ENCODE data around the gene IL1RAP. TPM values are rescaled to one million over a fixed set of nuclear protein-coding genes. Genes with fewer than 3 reads are reported as not detected.

The IL1RAP gene
- total RNA-seq, 1 donor from 2014 or later = 7.7 TPM

DNA sequence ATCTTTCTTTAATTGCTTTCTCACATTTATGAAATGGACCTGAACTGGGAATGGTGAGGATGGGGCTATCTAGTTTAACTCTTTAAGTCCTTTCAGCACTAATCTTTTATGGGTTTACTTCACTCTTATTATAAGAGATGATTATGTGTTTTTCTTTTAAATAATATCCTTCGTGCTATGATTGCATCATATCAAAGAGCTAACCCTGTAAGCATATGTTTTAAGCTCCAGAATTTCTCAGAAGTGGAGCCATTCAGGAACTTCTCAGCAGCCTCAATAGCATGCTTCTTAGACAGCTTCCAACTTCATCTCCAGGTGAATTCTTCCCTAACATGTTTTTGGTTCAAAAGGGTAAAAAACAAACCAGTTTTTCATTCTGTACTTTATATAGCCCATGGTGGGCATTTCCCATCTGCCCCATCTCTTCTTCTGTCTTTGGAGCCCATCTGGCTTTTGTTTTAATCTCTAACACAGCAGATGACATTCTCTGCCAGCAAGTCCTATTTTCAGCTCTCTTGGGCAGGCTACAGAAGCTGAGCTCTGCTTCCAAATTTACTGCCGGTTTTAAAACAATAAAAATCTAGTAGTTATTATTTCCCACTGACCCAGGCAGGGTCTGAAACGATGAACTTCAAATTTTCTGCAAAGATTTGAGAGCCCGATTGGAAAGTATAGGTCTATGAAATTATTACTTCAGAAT, 26.8 kb upstream of the IL1RAP start:
- no peak for DNase-seq (ENCODE audit: low read depth)
- no peak overlapping the region for H3K4me3 ChIP-seq (ENCODE audit: low read depth, low read length)
- TF ChIP-seq, protein P1, sequence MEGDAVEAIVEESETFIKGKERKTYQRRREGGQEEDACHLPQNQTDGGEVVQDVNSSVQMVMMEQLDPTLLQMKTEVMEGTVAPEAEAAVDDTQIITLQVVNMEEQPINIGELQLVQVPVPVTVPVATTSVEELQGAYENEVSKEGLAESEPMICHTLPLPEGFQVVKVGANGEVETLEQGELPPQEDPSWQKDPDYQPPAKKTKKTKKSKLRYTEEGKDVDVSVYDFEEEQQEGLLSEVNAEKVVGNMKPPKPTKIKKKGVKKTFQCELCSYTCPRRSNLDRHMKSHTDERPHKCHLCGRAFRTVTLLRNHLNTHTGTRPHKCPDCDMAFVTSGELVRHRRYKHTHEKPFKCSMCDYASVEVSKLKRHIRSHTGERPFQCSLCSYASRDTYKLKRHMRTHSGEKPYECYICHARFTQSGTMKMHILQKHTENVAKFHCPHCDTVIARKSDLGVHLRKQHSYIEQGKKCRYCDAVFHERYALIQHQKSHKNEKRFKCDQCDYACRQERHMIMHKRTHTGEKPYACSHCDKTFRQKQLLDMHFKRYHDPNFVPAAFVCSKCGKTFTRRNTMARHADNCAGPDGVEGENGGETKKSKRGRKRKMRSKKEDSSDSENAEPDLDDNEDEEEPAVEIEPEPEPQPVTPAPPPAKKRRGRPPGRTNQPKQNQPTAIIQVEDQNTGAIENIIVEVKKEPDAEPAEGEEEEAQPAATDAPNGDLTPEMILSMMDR (conservative IDR thresholded peaks at IDR 0.05; ENCODE audit: low read depth, low read length) = no peak

DNA sequence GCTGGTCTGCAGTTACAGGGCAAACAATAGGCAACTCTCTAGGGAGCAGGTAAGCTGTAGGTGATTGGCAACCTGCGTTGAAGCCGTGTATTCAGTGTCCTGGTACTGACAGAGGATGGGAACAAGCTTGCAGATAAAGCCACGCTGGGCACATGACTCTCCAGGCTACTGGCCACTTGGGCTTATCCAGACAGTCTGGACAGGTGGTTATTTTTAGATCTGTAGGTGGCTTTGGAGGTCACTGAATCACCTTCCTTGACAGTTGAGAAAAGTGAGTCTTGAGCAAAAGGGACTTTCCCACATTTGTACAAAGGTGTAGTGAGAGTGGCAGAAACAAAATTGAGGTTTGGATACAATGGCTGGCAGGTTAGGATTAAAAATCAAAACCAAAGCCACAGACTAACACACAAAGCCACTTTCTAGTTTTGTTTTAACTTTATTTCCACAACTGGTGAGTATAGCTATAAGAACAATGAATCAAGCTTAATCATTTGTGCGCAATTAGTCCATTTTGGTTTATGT, 22.3 kb upstream of the IL1RAP start:
- H3K4me3 ChIP-seq (ENCODE audit: low read depth, low read length) = no peak overlapping the region
- DNase-seq (ENCODE audit: low read depth) = no peak
- TF ChIP-seq, protein P1 (conservative IDR thresholded peaks at IDR 0.05; ENCODE audit: low read depth, low read length) = no peak

DNA sequence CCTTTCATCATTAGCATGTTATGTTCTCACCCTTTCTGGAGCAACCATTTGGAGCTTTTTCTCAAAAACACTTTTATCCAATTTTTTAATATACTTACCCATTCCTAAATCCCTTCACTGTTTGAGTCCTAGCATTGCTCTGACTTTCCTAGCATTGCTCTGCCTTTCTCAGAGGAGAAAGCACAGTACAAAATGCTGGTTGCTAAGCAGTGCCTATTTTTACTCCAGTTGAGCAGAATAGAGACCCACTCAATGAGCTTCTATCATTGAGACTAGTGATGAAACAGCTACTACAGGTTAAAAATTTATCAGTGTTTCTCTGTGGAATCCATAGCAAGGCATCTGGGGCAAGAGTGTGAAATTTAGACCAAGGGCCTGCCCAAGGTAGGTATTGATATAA, 21.8 kb upstream of the IL1RAP start:
- DNase-seq (ENCODE audit: low read depth) = no peak
- TF ChIP-seq, protein P1 (conservative IDR thresholded peaks at IDR 0.05; ENCODE audit: low read depth, low read length) = no peak
- H3K4me3 ChIP-seq (ENCODE audit: low read depth, low read length) = no peak overlapping the region

DNA sequence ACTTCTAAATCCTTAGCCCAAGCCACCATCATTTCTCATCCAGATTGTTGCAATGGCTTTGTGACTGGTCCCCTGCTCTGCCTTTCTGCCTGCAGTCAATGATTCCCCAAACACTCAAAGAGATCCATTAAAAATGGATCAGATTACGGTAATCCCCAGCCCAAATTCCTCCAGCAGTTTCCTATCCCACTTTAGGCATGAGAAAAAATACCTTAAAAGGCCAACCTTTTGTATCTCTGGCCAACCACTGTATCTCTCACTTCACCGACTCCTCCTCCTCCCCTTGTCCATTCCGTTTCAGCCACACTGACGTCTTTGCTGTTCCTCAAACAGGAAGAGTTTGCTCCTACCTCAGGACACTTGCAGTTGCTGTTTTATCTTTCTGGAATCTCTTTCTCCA, 20.9 kb upstream of the IL1RAP start:
- no peak overlapping the region for H3K4me3 ChIP-seq (ENCODE audit: low read depth, low read length)
- no peak for DNase-seq (ENCODE audit: low read depth)
- TF ChIP-seq, protein P1 (conservative IDR thresholded peaks at IDR 0.05; ENCODE audit: low read depth, low read length) = no peak

DNA sequence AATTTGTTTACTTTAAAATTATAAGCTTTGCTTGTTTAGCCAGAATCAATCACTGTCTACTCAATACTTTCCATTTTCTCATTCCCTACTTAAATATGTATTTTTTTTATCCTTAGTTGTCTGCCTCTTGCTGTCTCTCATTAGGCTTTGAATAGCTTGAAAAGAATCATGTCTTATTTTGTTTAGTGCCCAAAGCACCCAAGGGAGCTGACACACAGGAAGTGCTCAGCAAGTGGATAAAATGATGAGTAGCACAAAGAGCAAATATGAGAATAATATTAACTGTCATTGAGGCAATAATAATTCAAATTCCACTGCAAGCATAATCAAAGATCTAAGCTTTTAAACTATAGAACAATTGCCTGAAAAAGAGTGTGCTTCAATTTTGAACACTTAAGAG, 19.0 kb upstream of the IL1RAP start:
- TF ChIP-seq, protein P1 (conservative IDR thresholded peaks at IDR 0.05; ENCODE audit: low read depth, low read length) = no peak
- no peak for DNase-seq (ENCODE audit: low read depth)
- H3K4me3 ChIP-seq (ENCODE audit: low read depth, low read length) = no peak overlapping the region

DNA sequence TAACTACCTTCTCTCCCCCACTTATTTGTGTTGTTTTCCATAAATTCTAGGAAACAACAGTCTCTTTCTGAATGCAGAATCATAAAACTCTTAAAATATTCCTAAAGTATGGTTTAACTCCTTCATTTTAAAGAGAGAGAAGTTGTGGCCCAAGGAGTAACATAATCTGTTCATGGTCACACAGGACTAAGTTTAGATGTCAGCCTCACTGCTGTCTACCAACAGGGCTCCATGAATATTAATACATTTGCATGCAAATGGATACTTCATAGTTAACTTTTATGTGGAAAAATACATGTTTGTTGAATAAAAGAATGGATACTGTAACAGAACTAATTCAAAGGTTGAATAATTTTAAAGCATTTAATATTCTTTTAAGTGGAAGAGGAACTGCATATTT, 18.5 kb upstream of the IL1RAP start:
- TF ChIP-seq, protein P1 (conservative IDR thresholded peaks at IDR 0.05; ENCODE audit: low read depth, low read length) = no peak
- no peak for DNase-seq (ENCODE audit: low read depth)
- H3K4me3 ChIP-seq (ENCODE audit: low read depth, low read length) = no peak overlapping the region

DNA sequence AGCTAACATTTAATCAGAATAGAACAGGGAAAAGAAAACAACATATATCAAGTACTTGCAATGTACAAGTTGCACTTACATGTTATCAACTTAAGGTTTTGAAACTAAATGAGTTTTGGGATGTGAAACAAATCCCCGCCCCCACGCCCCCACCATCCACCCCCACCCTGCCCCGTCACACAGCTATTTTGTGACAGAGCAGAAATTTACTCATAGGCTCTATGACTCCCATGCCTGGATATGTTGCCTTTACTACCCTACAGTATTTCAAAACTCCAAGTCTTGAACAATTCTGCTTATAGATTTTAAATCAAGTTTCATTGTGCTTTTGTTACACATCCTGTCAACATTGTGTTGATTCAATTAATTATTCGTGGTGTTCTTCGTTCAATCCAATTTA, 18.1 kb upstream of the IL1RAP start:
- TF ChIP-seq, protein P1 (conservative IDR thresholded peaks at IDR 0.05; ENCODE audit: low read depth, low read length) = no peak
- DNase-seq (ENCODE audit: low read depth) = no peak
- H3K4me3 ChIP-seq (ENCODE audit: low read depth, low read length) = no peak overlapping the region

Data from epithelial cell of proximal tubule (primary cell).